Keratinocyte (primary cell): ENCODE results near the gene DRG2. TPM values are rescaled to one million over a fixed set of nuclear protein-coding genes. Genes with fewer than 3 reads are reported as not detected.

Experiments used
- DNase-seq: peaks from one replicate; pipeline ENCODE4 v3.0.0-alpha.2; 2011; ENCODE audit warnings: low read depth, missing footprints, low spot score
- FAIRE-seq: peaks from 2 replicates; lab custom pipeline; 2011; peaks lifted over from hg19 to GRCh38; lab: Jason Lieb, UNC
- H2AFZ ChIP-seq: 2 replicates; pipeline ENCODE4 v1.6.0; 2012; ENCODE audit warnings: low read length, control low read depth, inconsistent platforms; ENCODE audit not compliant: control insufficient read depth
- H3K27ac ChIP-seq: 2 replicates; pipeline ENCODE4 v1.5.1; 2011; ENCODE audit warnings: low read length; ENCODE audit not compliant: control insufficient read depth, insufficient read depth
- H3K27me3 ChIP-seq: 3 replicates; pipeline ENCODE4 v1.6.0; 2011; ENCODE audit warnings: low read length; ENCODE audit not compliant: control insufficient read depth, insufficient read depth; ENCODE audit errors: extremely low read depth
- H3K36me3 ChIP-seq, 2 experiments: 2 replicates in 1 of 2; 3 replicates in 1 of 2; pipeline ENCODE4 v1.5.1; 2011; ENCODE audit warnings: low read length in 2 of 2, mild to moderate bottlenecking in 1 of 2; ENCODE audit not compliant: control insufficient read depth in 2 of 2, insufficient read depth in 2 of 2; ENCODE audit errors: extremely low read depth in 1 of 2
- H3K4me1 ChIP-seq: 3 replicates; pipeline ENCODE4 v1.5.1; 2011; ENCODE audit warnings: low read length; ENCODE audit not compliant: control insufficient read depth, insufficient read depth; ENCODE audit errors: extremely low read depth
- H3K4me2 ChIP-seq: 3 replicates; pipeline ENCODE4 v1.6.0; 2011; ENCODE audit warnings: low read depth, low read length; ENCODE audit not compliant: control insufficient read depth, insufficient read depth; ENCODE audit errors: extremely low read depth
- H3K4me3 ChIP-seq, 3 experiments: fragments of 200-600 bp in 1 of 3; sonication (generic) in 1 of 3; 2 replicates in 2 of 3; 3 replicates in 1 of 3; pipeline ENCODE4 v1.5.1; 2011 to 2016; ENCODE audit warnings: low read length in 3 of 3, mild to moderate bottlenecking in 3 of 3, control low read depth in 2 of 3, inconsistent platforms in 1 of 3, low read depth in 1 of 3, mixed read lengths in 1 of 3, mixed run types in 1 of 3, moderate library complexity in 1 of 3; ENCODE audit not compliant: control insufficient read depth in 2 of 3, insufficient read depth in 2 of 3; ENCODE audit errors: extremely low read depth in 1 of 3
- H3K79me2 ChIP-seq: 2 replicates; pipeline ENCODE4 v1.6.0; 2012; ENCODE audit warnings: low read length; ENCODE audit not compliant: control insufficient read depth, insufficient read depth
- H3K9ac ChIP-seq: 3 replicates; pipeline ENCODE4 v1.6.0; 2011; ENCODE audit warnings: low read length; ENCODE audit not compliant: control insufficient read depth, insufficient read depth; ENCODE audit errors: extremely low read depth
- H3K9me1 ChIP-seq: 3 replicates; pipeline ENCODE4 v1.6.0; 2011; ENCODE audit warnings: low read length; ENCODE audit not compliant: control insufficient read depth, insufficient read depth; ENCODE audit errors: extremely low read depth
- H3K9me3 ChIP-seq: 2 replicates; pipeline ENCODE4 v1.5.1; 2012; ENCODE audit warnings: low read depth, low read length; ENCODE audit not compliant: control insufficient read depth
- H4K20me1 ChIP-seq: 3 replicates; pipeline ENCODE4 v1.6.0; 2011; ENCODE audit warnings: low read length; ENCODE audit not compliant: control insufficient read depth, insufficient read depth; ENCODE audit errors: extremely low read depth
- CTCF ChIP-seq, 3 experiments: IDR thresholded peaks in 1 of 3; conservative IDR thresholded peaks in 1 of 3; optimal IDR thresholded peaks in 1 of 3; 2 replicates in 2 of 3; 3 replicates in 1 of 3; pipeline versions ENCODE3 to v1.5.1; 2011; ENCODE audit warnings: low read length in 3 of 3, mild to moderate bottlenecking in 3 of 3, moderate library complexity in 2 of 3, control low read depth in 1 of 3, inconsistent platforms in 1 of 3; ENCODE audit not compliant: insufficient read depth in 2 of 3; ENCODE audit errors: extremely low read depth in 1 of 3
- EZH2 ChIP-seq: IDR thresholded peaks from one replicate; pipeline ENCODE4 v1.6.1; 2012; ENCODE audit warnings: inconsistent platforms, mild to moderate bottlenecking, low read length, moderate library complexity
- dilution Hi-C: fragments of 300-500 bp; cut with MboI; formaldehyde crosslinking; loops from one replicate; pipeline ENCODE4 v1.7.0; 2020; ENCODE audit warnings: low sequenced_read_pairs; ENCODE audit not compliant: extremely low pct_ligation_motif_present
- polyA plus RNA-seq, 5 experiments: library from polyadenylated mRNA; depleted of rRNA in 3 of 5; stranded (reverse) in 3 of 5; stranded (forward) in 1 of 5; unstranded in 1 of 5; fragments of >200 nt; gene quantifications; 1 replicate in 1 of 5; 2 replicates in 3 of 5; 3 replicates in 1 of 5; pipeline versions ENCODE4 v1.2.1 to v1.2.3, GENCODE V29; 2011 to 2012; ENCODE audit warnings: missing spikeins in 2 of 5, low read depth in 1 of 5, low replicate concordance in 1 of 5

Gene DRG2
- polyA plus RNA-seq, 1 donor (not counting 4 experiments of a cell fraction or from before 2014, with no cell fraction given), result 36.4 TPM

GRCh38 chr17:18156976-18157280, 69.2 kb downstream of the DRG2 start:
- Histone ChIP-seq H3K79me2 (no peaks in the 10 kb centered on the region), H3K36me3 (no peaks in the 10 kb centered on the region), H3K27ac (no peak overlapping the region), H3K27me3 (no peaks in the 10 kb centered on the region), H4K20me1 (no peaks in the 10 kb centered on the region), H3K9ac (no peak overlapping the region), H3K4me1 (peaks cover 9% of the 10 kb centered on the region), H2AFZ (no peak overlapping the region), H3K9me3 (no peaks in the 10 kb centered on the region), H3K9me1 (no peaks in the 10 kb centered on the region), H3K4me2 (no peak overlapping the region), H3K4me3 (no peak overlapping the region)
- dilution Hi-C loops, result no loop called here
- no peak for DNase-seq
- no peak for FAIRE-seq
- TF ChIP-seq EZH2 (no peak), CTCF (optimal IDR thresholded peaks at IDR 0.05 in 1 of 3, IDR thresholded peaks at IDR 0.05 in 1 of 3, conservative IDR thresholded peaks at IDR 0.05 in 1 of 3; ENCODE audit: extremely low read depth in 1 of 3, insufficient read depth in 2 of 3, low read length in 3 of 3) (no peak)

Other genes starting within 250 kb of the DRG2 start
- 36.3 to 54.0 TPM (median 39.5 TPM) in 3 replicates for gene TOM1L2, start 115.5 kb upstream of the DRG2 start, polyA plus RNA-seq
- 0.42 to 0.80 TPM (median 0.69 TPM) in 3 replicates for gene DRC3, start 115.1 kb upstream of the DRG2 start, polyA plus RNA-seq
- 22.4 to 24.4 TPM (median 23.6 TPM) in 3 replicates for gene ATPAF2, start 48.8 kb upstream of the DRG2 start, polyA plus RNA-seq
- gene GID4, start 48.5 kb upstream of the DRG2 start, polyA plus RNA-seq, result 15.2 to 17.6 TPM (median 16.8 TPM) in 3 replicates
- gene MYO15A, start 20.8 kb downstream of the DRG2 start, polyA plus RNA-seq, result 0.20 to 0.53 TPM (median 0.25 TPM) in 3 replicates
- gene ALKBH5, start 95.9 kb downstream of the DRG2 start, polyA plus RNA-seq, result 41.5 to 71.3 TPM (median 50.2 TPM) in 3 replicates
- 13.8 to 24.7 TPM (median 22.6 TPM) in 3 replicates for gene LLGL1, start 137.7 kb downstream of the DRG2 start, polyA plus RNA-seq
- 376 to 509 TPM (median 404 TPM) in 3 replicates for gene FLII, start 170.8 kb downstream of the DRG2 start, polyA plus RNA-seq
- 7.9 to 12.8 TPM (median 9.1 TPM) in 3 replicates for gene MIEF2, start 172.7 kb downstream of the DRG2 start, polyA plus RNA-seq
- 6.9 to 11.7 TPM (median 11.6 TPM) in 3 replicates for gene TOP3A, start 227.0 kb downstream of the DRG2 start, polyA plus RNA-seq
- gene SMCR8, start 227.3 kb downstream of the DRG2 start, polyA plus RNA-seq, result 6.2 to 12.4 TPM (median 7.8 TPM) in 3 replicates